NOMO-1 treated with DMSO at 0.1 percent for 48 hours (cell line): ENCODE data around the gene CENPW.
A peak's percentile ranks its signal among the peaks of the same experiment; 100 is the strongest.

ENCODE experiments used
- DNase-seq: peaks from one replicate; lab custom pipeline; 2025; ENCODE audit not compliant: unreplicated experiment; lab: John Stamatoyannopoulos, UW

The CENPW gene

DNA sequence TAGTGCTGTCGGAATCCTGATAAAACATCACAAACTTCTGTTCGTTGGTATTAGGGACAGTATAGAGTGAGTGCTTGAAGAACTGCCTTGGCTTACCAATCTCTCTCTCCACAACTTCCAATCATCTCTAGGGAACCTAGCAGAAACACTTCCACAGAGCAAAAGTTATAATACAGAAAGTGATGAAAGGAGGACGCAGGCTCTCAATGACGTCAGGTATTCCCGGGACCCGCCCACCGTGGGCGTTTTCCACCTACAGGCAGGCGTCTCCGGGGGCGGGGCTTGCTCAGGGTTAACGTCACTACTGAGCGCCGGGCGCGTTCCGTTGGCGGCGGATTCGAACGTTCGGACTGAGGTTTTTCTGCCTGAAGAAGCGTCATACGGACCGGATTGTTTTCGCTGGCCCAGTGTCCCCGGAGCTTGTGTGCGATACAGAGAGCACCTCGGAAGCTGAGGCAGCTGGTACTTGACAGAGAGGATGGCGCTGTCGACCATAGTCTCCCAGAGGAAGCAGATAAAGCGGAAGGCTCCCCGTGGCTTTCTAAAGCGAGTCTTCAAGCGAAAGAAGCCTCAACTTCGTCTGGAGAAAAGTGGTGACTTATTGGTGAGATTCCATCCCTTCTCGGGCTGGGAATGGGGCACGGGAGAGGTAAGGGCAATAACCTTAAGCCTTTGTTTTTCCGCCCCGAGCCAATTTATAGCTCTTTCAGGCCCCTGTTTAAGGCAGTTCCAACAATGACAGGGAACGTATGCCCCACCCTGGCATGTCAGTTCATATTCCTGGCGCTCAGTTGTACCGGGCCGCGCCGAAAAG is at the start of gene CENPW:
TSS of gene CENPW (plus strand) at position 320 of the 814 bp plus-strand sequence. CDS start at position 479, 159 bp downstream.
- peak; percentile 83 for DNase-seq

DNA sequence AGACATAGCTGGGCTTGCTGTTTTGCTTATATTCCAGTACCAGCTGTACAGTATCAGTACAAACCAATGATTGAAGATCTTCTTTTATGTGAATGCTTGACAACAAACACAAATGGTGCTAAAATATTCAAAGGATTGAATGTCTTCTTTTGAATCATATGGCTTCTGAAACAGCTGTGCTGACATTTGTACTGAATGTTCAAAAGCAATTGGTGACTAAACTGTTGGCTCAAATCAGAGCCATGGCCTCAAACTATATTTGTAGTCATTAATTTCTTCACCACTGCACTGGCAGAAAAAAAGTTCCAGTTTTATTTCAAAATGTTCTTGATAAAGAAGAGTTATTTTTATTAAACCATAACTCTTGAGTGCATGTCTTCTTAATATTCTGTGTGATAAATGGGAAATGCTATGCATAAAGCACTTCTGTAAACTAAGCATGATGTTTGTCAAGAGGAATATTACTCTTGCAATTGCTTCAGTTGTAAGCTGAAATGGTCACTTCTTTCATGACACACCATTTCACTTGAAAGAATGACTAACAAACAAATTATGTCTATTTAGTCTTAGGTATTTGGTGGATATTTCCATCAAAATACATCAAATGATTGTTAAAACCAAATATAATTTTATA is 45.9 kb upstream of the CENPW start:
- DNase-seq, result no peak

DNA sequence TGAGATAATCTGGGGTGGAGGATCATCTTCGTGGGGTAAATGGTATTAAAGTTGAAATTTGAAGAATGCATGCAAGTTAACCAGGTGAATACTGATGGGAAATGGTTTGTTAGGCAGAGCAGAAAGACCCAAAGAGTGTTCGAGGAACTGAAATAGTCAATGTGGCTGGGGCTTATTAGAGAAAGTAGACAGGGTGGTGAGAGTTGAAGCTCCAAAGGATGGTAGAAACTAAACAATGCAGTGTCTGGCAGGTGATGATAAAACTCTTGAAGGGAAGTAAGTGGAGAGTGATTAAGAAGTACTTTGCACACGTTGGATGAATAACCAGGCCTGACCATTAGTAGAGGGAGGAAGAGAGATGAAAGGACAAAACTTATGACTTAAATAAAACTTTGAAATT is 39.8 kb upstream of the CENPW start:
- no peak for DNase-seq

DNA sequence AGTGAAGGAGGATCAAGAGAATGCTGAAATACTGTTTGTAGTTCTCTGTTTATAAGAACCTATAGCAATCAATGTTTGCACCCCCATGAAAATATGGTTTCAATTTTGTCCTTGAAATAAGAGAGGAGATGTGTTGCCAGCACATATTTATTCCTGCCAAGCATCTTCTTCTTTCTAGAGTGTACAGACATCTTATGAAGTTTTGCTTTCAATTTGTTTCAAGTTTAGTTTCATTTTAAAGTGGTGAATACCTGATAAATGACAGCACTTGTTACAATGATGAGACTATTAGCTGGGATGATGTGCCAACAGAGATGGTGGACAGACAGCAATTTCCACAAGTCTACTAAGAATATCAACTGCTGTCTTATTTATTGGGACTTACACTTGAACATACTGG is 39.2 kb upstream of the CENPW start:
- DNase-seq, result no peak

DNA sequence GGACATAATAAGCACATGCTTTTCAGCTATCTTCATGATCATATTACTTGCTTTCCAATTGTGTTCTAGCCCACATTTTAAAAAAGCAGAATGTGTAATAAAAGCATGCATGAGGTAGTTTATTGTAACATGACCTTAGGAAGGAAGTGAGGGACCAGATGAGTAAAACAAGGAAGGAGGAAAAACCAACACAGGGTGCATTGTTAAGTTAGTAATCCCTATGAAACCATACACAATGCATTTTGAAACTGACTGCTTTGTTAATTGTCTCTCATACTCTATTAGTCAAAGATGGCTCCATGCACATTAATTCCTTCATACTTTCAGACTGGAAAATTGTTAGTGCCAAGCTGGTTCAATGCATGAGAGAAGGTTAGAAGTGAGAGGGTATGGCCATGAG is 37.7 kb upstream of the CENPW start:
- no peak for DNase-seq

DNA sequence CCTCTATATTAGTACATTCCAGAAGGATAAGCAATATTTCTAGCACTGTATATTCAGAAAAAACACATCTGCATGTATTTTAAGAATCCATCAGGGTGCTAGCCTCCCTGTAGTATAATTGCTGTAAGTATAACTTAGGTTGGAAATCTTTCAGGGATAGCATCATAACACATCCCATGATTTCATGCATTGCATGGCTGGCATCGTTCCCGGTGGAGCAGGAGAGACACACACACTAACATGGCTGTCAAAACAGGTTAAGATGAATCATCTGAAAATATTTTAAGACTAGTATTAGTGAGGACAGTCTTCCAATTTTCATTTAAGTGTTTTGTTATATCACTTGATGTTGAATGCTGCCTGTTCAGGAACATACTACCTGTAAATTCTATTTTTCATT is 32.1 kb upstream of the CENPW start:
- no peak for DNase-seq

DNA sequence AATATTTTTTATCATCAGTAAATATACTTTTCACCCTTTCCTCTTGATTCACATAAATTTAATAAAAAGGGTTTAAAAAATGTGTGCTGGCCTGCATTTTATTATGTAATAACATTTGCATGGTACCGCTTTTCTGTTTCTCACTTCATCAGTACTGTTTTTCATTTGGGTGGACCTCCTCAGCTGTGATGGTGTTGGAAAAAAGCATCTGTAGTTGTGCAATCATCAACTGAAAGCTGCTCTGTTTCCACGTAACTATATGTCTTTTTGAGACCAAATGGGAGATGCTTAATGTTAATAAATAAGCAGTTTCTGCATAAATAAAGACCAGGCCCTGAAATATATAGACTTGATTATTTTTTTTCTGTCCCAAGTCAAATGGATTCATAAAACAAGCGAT is 31.6 kb upstream of the CENPW start:
- DNase-seq, result no peak

DNA sequence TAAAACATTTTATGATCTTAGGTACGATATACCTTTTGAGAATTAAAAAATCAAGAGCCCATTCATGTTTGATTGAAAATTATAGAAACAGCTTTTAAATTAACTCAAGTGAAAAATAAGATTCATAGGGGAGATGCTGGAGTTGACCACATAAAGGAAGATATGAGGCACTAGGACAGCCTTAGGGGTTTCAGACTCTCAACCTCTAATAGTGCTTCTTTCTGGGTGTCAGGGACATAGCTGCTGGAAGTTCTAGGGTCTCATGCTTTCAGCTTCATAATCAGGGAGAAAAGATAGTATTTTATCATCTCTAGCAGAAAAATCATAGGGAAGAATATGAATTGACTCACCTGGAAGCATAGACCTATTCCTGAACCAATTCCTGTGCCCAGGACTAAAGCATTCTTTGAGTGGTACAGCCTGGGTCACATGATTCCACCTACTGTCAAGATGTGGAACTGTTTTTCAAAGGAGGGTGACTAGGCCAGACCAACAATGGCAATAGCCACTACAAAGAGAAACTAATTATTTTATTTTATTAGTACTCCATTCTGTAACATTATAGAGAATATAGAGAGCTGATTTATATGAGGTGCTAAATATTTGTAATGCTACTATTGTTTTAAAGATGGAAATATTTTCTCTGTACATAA is 27.8 kb upstream of the CENPW start:
- no peak for DNase-seq

DNA sequence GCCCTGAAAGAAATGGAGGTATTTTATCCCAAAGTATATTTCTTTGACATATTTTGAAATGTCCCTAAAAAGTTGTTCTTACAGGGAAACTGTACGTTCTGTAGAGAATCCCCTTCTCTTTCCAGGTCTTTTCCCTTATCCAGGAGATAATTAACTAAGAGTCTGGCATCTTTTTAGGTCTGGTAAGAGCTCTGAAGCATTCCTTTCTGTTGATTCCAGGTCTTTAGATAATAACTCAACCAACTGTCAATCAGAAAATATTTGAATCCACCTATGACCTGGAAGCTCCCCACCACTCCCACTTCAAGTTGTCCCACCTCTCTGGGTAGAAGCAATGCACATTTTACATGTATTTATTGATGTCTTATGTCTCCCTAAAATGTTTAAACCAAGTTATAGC is 26.0 kb upstream of the CENPW start:
- no peak for DNase-seq

DNA sequence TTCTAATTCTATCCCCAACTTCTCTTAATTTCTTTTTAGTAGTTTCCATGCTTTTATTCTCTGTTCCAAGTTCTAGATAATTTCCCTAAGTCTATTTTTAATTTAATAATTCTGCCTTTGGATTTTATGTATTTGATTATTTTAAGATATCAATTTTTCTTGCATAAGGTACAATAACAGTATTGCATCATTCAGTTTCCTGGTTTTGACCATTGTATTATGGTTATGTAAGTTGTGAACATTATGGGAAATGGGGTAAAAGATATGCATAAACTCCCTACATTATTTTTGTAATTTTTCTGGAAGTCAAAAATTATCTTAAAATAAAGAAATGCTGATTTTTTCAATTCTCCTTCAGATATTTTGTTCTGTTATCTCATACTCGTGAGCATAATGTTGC is 21.1 kb upstream of the CENPW start:
- no peak for DNase-seq

DNA sequence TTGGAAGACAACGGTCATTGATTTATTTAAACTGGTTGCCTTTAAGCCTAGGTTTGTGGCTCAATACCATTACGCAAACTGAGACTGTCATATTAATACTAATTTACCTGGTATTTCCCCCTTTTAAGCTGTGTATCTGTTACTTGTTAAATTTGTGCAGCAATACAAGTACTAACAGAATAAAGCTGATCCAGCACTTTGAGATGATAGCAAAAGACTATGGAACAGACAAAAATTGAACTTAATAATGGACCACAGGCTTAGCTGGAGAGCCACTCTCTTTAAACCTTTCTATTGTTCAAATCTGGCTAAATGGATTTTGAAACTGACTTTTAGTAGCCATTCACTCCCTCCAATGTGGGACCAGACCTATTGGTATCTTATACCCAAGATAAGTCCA is 6.2 kb upstream of the CENPW start:
- no peak for DNase-seq

DNA sequence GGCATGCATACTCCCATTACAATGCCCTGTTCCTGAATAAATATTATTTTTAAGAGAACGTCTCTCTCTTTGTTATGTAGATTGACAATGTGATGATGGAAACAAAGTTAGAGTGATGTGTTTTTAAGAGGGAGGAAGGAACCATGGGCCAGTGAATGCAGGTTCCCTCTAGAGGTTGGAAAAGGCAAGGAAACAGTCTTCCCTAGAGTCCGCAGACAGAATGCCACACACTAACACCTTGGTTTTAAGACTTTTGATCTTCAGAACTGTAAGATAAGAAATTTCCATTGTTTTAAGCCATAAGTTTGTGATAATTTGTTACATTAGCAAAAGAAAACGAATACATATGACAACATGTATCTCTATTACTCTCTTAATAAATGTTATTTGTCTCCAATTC is 4.7 kb upstream of the CENPW start:
- no peak for DNase-seq

DNA sequence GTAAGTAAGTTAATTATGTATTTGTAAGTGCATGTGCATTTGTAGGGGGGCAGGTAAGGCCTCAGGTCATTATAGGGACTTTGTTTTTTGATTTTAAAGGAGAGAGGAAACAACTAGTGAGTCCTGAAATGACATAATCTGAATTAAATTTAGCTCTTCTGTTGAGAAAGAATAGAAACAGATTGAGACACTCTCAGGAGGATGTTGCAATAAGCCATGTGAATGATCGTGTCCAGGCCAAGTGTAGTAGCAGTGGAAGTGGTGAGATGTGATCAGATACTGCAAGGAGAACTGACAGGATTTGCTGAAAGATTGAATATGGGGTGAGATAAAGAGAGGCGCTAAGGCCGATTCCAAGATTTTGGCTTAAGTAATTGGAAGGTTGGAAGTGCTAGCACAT is 2.6 kb upstream of the CENPW start:
- peak; percentile 91 for DNase-seq

DNA sequence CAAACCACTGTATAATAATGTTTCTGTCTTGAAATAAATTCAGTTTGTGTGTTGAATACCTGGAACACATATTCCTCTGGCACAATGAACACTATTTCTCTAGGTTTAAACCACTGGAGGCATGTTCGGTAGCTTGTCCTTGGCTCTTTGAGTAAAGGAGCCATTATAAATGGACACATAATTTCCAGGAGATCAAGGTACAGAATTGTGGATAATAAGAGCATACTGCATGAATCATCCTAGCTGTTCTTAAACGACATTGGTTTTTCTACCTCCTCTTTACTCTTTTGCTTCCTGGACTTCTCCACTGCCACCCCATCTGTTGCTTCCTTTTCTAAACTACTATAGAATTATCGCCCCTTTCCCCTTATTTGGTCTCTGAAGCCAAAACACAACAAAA is 1.2 kb downstream of the CENPW start:
- no peak for DNase-seq

DNA sequence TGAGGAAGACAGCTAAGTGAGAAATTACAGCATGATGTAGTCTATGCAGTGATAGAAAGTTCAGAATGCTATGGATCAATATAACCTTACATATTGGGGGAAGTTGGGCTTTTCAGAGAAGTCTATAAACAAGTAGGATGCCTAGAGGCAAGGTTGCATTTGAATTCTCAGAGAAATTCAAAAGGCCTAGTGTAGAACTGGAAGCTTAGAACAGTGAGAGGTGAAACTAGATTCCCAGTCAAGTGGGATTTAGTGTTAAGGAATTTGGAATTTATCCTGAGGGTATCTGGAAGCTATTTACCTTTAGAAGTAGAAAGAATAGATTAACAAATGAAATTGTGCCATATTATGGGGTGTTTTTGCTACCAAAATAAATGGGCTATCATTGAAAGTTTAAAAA is 4.3 kb downstream of the CENPW start:
- no peak for DNase-seq

DNA sequence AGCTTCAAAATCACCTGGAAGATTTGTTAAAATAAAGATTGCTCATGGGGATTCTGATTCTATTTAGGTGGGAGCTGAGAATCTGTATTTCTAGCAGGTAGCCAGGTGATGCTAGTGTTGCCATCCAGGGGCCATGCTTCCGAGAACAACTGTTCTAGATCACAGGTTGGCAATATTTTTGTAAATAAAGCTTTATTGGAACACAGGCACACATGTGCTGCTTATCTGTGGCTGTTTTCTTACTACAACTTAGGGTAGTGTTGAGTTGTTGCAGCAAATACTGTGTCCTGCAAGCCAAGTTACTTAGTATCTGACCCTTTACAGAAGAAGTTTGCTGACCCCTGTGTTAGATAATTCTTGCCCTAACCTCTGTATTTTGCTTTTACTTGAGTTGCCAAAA is 12.0 kb downstream of the CENPW start:
- no peak for DNase-seq

DNA sequence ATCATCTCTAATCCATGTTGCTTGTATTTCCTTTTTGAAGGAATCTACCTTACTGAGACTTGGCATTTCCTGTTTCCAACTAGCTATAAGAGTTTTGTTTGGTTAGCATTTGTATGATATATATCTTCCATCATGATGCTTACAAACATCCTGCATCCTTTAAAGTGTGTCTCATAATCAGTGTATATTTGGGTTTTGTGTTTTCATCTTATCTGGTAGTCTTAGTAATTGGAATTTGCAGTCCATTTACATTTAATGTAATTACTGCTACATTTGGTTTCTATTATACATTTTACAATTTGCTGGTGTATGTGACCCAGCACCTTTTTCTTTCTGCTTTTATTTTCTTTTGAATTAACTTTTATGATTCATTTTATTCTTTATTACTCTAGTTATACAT is 12.6 kb downstream of the CENPW start:
- no peak for DNase-seq

DNA sequence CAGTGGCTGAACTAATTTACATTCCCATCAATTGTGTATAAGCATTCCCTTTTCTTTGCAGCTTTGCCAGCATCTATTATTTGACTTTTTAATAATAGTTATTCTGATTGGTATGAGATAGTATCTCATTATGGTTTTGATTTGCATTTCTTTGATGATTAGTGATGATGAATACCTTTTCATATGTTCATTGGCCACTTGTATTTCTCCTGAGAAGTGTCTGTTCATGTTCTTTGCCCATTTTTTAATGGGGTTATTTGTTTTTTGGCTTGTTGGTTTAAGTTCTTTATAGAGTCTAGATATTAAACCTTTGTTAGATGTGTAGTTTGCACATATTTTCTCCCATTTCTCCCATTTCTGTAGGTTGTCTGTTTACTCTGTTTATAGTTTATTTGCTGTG is 16.6 kb downstream of the CENPW start:
- DNase-seq, result no peak

DNA sequence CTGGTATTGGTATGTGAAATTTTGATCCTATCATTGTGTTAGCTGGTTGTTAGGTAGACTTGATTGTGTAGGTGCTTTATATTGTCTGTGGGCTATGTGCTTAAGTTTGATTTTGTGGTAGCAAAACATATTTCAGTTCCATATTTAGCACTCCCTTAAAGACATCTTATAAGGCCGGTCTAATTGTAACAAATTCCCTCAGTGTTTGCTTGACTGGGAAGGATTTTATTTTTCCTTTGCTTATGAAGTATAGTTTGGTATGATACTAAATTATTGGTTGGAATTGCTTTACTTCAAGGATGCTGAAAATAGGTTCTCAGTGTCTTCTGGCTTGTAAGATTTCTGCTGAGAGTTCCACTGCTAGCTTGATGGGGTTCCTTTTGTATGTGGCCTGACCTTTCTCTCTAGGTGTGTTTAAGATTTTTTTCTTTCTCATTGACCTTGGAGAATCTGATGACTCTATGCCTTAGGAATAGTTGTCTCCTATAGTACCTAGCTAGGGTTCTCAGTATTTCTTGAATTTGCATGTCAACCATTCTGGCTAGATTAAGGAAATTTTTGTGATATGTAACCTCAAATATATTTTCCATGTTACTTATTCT is 20.1 kb downstream of the CENPW start:
- DNase-seq, result no peak

DNA sequence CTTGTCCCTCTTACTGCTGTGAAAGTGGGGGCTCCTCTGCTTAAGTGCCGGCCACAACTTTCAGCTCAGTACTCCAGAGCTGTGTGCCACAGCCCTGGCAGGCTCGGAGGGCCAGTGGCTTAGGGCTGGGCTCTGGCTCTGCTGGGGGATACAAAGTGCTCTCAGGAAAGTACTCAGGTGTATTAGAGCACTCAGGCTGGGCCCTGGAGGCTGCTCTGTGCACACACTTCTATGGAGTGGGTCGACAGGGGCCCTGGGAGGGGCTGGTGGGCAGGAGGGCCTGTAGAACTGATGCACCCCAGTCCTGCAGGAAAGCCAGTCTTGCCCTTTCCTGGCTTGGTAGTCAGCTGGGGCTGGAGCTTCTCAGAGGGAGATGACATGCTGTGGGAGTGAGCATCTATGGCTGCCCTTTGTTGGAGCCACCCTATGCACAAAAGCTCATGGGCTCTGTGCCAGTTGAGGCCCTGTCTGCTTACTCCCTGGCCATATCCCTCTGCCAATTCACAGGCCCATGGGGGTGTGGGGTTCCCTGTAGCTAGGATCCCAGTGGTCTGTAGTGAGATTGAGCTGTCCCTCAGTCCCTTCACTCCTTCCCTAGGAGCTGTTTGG is 22.0 kb downstream of the CENPW start:
- DNase-seq, result no peak

DNA sequence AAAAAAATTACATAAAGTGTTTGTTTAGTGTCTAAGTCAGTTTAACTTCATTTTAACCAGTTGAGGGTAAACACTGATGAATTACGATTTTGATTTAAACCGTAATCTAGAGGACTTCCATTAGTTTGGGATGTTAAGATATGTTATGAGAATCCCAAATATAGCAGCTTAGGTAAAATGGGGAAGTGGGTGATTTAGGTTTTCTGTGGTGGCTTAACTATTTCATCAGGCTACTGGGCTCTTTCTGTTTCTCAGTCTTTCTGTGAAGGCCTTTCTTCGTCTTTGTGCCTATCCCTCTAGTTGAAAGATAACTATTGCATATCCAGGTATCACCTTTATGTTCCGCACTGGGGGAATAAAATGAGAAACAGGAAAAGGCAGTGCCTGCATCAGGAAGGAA is 27.9 kb downstream of the CENPW start:
- DNase-seq, result peak; percentile 78

DNA sequence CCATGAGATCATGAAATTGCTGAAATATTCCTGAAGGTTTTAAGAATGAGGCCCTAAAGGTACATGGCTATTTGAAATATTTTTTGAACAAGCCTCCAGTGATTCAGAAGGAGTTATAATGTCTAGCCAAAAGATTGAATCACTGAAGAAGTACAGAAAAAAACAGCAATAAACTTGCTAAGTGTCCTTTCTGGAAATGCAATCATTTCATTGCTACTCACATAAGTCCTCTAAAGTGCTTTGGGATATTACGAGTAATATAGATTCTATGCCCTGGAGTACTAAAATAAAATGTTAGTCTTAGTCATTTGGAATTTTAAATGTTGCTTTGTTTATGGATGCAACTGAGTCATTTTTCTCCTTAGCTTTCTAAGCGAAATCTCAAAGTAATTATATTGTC is 32.7 kb downstream of the CENPW start:
- no peak for DNase-seq
